HepG2 (cell line): ENCODE data around the gene PBX4. TPM values are rescaled to one million over a fixed set of nuclear protein-coding genes. Genes with fewer than 3 reads are reported as not detected.

Source experiments
- CREB1 ChIP-seq, 2 experiments: fragments of 450-650 bp in 1 of 2; IDR thresholded peaks; 2 replicates each; pipeline ENCODE4 v1.6.1; 2016 to 2017; ENCODE audit warnings: control low read depth in 1 of 2, mild to moderate bottlenecking in 1 of 2, missing compliant biosample characterization in 1 of 2, missing genetic modification characterization in 1 of 2
- FOSL1 ChIP-seq: sonication (generic); formaldehyde crosslinking; IDR thresholded peaks from 2 replicates; pipeline ENCODE4 v1.9.0; 2021; ENCODE audit warnings: missing genetic modification reagents, borderline replicate concordance
- GATAD1 ChIP-seq: IDR thresholded peaks from 2 replicates; pipeline ENCODE4 v1.6.1; 2016; ENCODE audit warnings: missing genetic modification reagents, missing compliant biosample characterization
- HNRNPL ChIP-seq: fragments of 200-400 bp; formaldehyde crosslinking; IDR thresholded peaks from 2 replicates; pipeline ENCODE4 v1.6.1; 2017; ENCODE audit warnings: mild to moderate bottlenecking, low read depth, low read length
- MYC ChIP-seq: sonication (generic); formaldehyde crosslinking; IDR thresholded peaks from 2 replicates; pipeline ENCODE4 v1.9.0; 2021; ENCODE audit warnings: missing genetic modification reagents, borderline replicate concordance
- NAIF1 ChIP-seq: sonication (generic); formaldehyde crosslinking; IDR thresholded peaks from 2 replicates; pipeline ENCODE4 v1.5.0; 2020; ENCODE audit warnings: mild to moderate bottlenecking, missing genetic modification reagents, borderline replicate concordance
- NCOR1 ChIP-seq: fragments of 200-600 bp; sonication (generic); IDR thresholded peaks from 2 replicates; pipeline ENCODE4 v1.7.0; 2017; ENCODE audit warnings: antibody characterized with exemption, low read length, borderline replicate concordance
- PAWR ChIP-seq: sonication (generic); formaldehyde crosslinking; IDR thresholded peaks from 2 replicates; pipeline ENCODE4 v1.4.0; 2020; ENCODE audit warnings: missing genetic modification reagents, mild to moderate bottlenecking, borderline replicate concordance
- PHF20 ChIP-seq: sonication (generic); formaldehyde crosslinking; IDR thresholded peaks from 2 replicates; pipeline ENCODE4 v1.5.0; 2020; ENCODE audit warnings: mild to moderate bottlenecking, missing genetic modification reagents
- PITX1 ChIP-seq: sonication (generic); formaldehyde crosslinking; IDR thresholded peaks from 2 replicates; pipeline ENCODE4 v1.5.1; 2020; ENCODE audit warnings: mild to moderate bottlenecking, missing genetic modification reagents
- SATB2 ChIP-seq: sonication (generic); formaldehyde crosslinking; IDR thresholded peaks from 2 replicates; pipeline ENCODE4 v1.5.0; 2020; ENCODE audit warnings: missing genetic modification reagents
- SMAD1 ChIP-seq: sonication (generic); formaldehyde crosslinking; IDR thresholded peaks from 2 replicates; pipeline ENCODE4 v1.4.0; 2020; ENCODE audit warnings: missing genetic modification reagents, low read depth, mild to moderate bottlenecking, borderline replicate concordance
- THYN1 ChIP-seq: sonication (generic); formaldehyde crosslinking; IDR thresholded peaks from 2 replicates; pipeline ENCODE4 v1.8.1; 2023; ENCODE audit warnings: low read depth, mild to moderate bottlenecking, moderate library complexity, missing genetic modification reagents, borderline replicate concordance
- ZMYM2 ChIP-seq: sonication (generic); formaldehyde crosslinking; IDR thresholded peaks from 2 replicates; pipeline ENCODE4 v1.8.0; 2022; ENCODE audit warnings: mild to moderate bottlenecking, missing genetic modification reagents
- ZNF619 ChIP-seq: sonication (generic); formaldehyde crosslinking; IDR thresholded peaks from 2 replicates; pipeline ENCODE4 v1.4.0; 2020; ENCODE audit warnings: mild to moderate bottlenecking, missing genetic modification reagents
- ZNF670 ChIP-seq: sonication (generic); formaldehyde crosslinking; IDR thresholded peaks from 2 replicates; pipeline ENCODE4 v1.8.0; 2022; ENCODE audit warnings: mild to moderate bottlenecking, missing genetic modification reagents, borderline replicate concordance
- ZNF790 ChIP-seq: sonication (generic); formaldehyde crosslinking; IDR thresholded peaks from 2 replicates; pipeline ENCODE4 v1.8.0; 2022; ENCODE audit warnings: missing genetic modification reagents, mild to moderate bottlenecking, borderline replicate concordance
- polyA plus RNA-seq, 8 experiments: library from polyadenylated mRNA; depleted of rRNA in 3 of 8; stranded (reverse) in 7 of 8; unstranded in 1 of 8; fragments of >200 nt; fragmentation: Illumina TruSeq in 4 of 8; extraction: Trizol in 4 of 8; gene quantifications; 2 replicates each; pipeline versions ENCODE4 v1.2.1 to v1.2.3, GENCODE V29; 2011 to 2016; ENCODE audit warnings: low read depth in 4 of 8, missing spikeins in 1 of 8, mixed read lengths in 1 of 8; ENCODE audit not compliant: insufficient read depth in 1 of 8
- total RNA-seq, 5 experiments: library from RNA; depleted of rRNA; stranded (reverse); fragments of >200 nt; fragmentation: Illumina TruSeq; extraction: Trizol; gene quantifications; 2 replicates each; pipeline ENCODE4 v1.2.3, GENCODE V29; 2016; ENCODE audit warnings: low read depth in 1 of 5
- TF ChIP-seq, protein P1 (sequence below): sonication (generic); formaldehyde crosslinking; IDR thresholded peaks from 2 replicates; pipeline ENCODE4 v1.4.0; 2020; ENCODE audit warnings: mild to moderate bottlenecking, missing genetic modification reagents
- TF ChIP-seq, protein P2 (sequence below): IDR thresholded peaks from 2 replicates; pipeline ENCODE4 v1.6.1; 2016; ENCODE audit warnings: low read depth, missing genetic modification reagents, missing compliant biosample characterization
- TF ChIP-seq, protein P3 (sequence below): sonication (generic); formaldehyde crosslinking; IDR thresholded peaks from 2 replicates; pipeline ENCODE4 v1.4.0; 2020; ENCODE audit warnings: missing genetic modification reagents, mild to moderate bottlenecking, borderline replicate concordance

Gene PBX4
- total and polyA plus RNA-seq, 2 of the 13 experiments (the other 11 are each of a cell fraction or from before 2014, with no cell fraction given), result not detected

DNA sequence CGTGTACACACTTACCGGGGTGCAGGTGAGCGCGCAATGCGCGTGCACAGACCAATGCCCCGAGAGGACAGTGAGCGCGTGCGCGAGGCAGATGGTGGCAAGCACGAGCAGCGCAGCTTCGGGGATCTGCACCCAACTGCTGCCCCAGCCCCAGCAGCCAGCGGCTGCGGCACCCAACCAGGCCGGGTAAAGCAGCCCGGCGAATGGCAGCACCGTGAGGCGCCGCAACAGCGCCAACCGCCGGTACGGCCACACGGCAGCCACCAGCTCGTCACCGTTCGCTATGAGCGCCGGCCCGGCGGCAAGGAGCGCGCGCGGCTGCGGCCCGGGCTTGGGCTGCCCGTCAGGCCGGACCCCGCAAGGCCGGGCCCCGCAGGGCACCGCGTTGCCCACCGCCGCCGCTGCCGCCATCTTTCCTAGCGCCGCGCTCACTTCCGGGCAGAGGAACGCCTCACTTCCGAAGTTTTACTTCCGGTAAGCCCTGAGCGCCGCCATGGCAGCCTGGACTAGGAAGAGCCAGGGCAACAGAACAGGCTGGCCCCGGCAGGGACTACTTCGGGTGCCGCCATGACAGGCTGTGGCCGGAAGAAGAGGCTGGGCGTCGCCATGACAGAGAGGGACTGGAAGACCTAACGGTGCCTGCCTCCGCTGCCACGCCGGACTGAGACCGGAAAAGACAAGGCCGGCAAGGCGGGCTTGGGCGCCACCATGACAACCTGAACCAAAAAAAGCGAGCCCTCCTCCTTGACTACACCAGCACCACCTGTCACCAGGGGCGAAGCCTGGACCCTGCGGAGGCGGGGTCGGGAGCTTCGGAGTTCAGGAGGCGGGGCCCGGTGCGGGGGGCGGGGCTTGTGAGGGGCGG is 45.0 kb upstream of the PBX4 start, which contains the start of gene ATP13A1 (continued):
- TF ChIP-seq, protein P1, sequence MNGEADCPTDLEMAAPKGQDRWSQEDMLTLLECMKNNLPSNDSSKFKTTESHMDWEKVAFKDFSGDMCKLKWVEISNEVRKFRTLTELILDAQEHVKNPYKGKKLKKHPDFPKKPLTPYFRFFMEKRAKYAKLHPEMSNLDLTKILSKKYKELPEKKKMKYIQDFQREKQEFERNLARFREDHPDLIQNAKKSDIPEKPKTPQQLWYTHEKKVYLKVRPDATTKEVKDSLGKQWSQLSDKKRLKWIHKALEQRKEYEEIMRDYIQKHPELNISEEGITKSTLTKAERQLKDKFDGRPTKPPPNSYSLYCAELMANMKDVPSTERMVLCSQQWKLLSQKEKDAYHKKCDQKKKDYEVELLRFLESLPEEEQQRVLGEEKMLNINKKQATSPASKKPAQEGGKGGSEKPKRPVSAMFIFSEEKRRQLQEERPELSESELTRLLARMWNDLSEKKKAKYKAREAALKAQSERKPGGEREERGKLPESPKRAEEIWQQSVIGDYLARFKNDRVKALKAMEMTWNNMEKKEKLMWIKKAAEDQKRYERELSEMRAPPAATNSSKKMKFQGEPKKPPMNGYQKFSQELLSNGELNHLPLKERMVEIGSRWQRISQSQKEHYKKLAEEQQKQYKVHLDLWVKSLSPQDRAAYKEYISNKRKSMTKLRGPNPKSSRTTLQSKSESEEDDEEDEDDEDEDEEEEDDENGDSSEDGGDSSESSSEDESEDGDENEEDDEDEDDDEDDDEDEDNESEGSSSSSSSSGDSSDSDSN (CRISPR knock-in tag), result peak; percentile 71
- TF ChIP-seq, protein P2, sequence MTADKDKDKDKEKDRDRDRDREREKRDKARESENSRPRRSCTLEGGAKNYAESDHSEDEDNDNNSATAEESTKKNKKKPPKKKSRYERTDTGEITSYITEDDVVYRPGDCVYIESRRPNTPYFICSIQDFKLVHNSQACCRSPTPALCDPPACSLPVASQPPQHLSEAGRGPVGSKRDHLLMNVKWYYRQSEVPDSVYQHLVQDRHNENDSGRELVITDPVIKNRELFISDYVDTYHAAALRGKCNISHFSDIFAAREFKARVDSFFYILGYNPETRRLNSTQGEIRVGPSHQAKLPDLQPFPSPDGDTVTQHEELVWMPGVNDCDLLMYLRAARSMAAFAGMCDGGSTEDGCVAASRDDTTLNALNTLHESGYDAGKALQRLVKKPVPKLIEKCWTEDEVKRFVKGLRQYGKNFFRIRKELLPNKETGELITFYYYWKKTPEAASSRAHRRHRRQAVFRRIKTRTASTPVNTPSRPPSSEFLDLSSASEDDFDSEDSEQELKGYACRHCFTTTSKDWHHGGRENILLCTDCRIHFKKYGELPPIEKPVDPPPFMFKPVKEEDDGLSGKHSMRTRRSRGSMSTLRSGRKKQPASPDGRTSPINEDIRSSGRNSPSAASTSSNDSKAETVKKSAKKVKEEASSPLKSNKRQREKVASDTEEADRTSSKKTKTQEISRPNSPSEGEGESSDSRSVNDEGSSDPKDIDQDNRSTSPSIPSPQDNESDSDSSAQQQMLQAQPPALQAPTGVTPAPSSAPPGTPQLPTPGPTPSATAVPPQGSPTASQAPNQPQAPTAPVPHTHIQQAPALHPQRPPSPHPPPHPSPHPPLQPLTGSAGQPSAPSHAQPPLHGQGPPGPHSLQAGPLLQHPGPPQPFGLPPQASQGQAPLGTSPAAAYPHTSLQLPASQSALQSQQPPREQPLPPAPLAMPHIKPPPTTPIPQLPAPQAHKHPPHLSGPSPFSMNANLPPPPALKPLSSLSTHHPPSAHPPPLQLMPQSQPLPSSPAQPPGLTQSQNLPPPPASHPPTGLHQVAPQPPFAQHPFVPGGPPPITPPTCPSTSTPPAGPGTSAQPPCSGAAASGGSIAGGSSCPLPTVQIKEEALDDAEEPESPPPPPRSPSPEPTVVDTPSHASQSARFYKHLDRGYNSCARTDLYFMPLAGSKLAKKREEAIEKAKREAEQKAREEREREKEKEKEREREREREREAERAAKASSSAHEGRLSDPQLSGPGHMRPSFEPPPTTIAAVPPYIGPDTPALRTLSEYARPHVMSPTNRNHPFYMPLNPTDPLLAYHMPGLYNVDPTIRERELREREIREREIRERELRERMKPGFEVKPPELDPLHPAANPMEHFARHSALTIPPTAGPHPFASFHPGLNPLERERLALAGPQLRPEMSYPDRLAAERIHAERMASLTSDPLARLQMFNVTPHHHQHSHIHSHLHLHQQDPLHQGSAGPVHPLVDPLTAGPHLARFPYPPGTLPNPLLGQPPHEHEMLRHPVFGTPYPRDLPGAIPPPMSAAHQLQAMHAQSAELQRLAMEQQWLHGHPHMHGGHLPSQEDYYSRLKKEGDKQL (CRISPR knock-in tag), result no peak
- TF ChIP-seq FOSL1 (CRISPR knock-in tag) (no peak), SMAD1 (CRISPR knock-in tag) (peak; percentile 79; the same call in 1 of the 2 replicates), SATB2 (CRISPR knock-in tag) (peak; percentile 55; the same call in 1 of the 2 replicates), NCOR1 (no peak; the same call in 1 of the 2 replicates), HNRNPL (peak; percentile 60; the same call in 1 of the 2 replicates), PAWR (CRISPR knock-in tag) (no peak), CREB1 (IDR thresholded peaks at IDR 0.05) (peak; percentile 43; the same call in 1 of the 2 replicates), CREB1 (CRISPR knock-in tag; IDR thresholded peaks at IDR 0.05) (peak; percentile 57; the same call in 1 of the 2 replicates), GATAD1 (CRISPR knock-in tag) (peak; percentile 88), ZMYM2 (no peak), PHF20 (peak; percentile 82), ZNF790 (no peak; the same call in 1 of the 2 replicates), ZNF670 (no peak), THYN1 (CRISPR knock-in tag) (no peak), NAIF1 (CRISPR knock-in tag) (no peak), MYC (peak; percentile 81), ZNF619 (CRISPR knock-in tag) (no peak), PITX1 (CRISPR knock-in tag) (no peak)
- TF ChIP-seq, protein P3, sequence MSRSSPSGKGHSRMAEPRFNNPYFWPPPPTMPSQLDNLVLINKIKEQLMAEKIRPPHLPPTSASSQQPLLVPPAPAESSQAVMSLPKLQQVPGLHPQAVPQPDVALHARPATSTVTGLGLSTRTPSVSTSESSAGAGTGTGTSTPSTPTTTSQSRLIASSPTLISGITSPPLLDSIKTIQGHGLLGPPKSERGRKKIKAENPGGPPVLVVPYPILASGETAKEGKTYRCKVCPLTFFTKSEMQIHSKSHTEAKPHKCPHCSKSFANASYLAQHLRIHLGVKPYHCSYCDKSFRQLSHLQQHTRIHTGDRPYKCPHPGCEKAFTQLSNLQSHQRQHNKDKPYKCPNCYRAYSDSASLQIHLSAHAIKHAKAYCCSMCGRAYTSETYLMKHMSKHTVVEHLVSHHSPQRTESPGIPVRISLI (CRISPR knock-in tag), result peak; percentile 68; the same call in 1 of the 2 replicates
